CD4-positive, alpha-beta T cell (primary cell): Measurements from ENCODE around the gene REPIN1. TPM values are rescaled to one million over a fixed set of nuclear protein-coding genes. Genes with fewer than 3 reads are reported as not detected.

Experiments used
- ATAC-seq: fragments of 200-7000 bp; cut with Tn5 transposase; one replicate; pipeline ENCODE4 v1.10.0; 2022; ENCODE audit warnings: mild to moderate bottlenecking; ENCODE audit not compliant: poor library complexity
- CTCF ChIA-PET: fragments of 350-600 bp; sonication (Branson Sonifier 250); formaldehyde crosslinking; loops from one replicate; lab custom pipeline; 2021; ENCODE audit warnings: antibody characterized with exemption, inconsistent platforms; lab: Charles Lee
- POLR2A ChIA-PET: fragments of 350-600 bp; sonication (Branson Sonifier 250); formaldehyde crosslinking; loops from one replicate; lab custom pipeline; 2021; ENCODE audit warnings: antibody characterized with exemption, inconsistent platforms; lab: Charles Lee
- DNase-seq, 14 experiments: peaks; one replicate each; pipeline ENCODE4 v3.0.0-alpha.2; 2013 to 2020; ENCODE audit warnings: mixed read lengths in 2 of 14
- H3K27ac ChIP-seq, 2 donors: one replicate each; pipeline versions ENCODE4 v1.5.1 to v1.7.0; 2013; ENCODE audit warnings: low read length in 2 of 2, low read depth in 1 of 2, mild to moderate bottlenecking in 1 of 2
- H3K27me3 ChIP-seq, 2 experiments: 1 replicate in 1 of 2; 2 replicates in 1 of 2; pipeline versions ENCODE4 v1.6.1 to v1.7.0; 2013; ENCODE audit warnings: low read length in 2 of 2, control low read depth in 1 of 2, mild to moderate bottlenecking in 1 of 2, moderate library complexity in 1 of 2; ENCODE audit not compliant: insufficient read depth in 2 of 2, control insufficient read depth in 1 of 2
- H3K36me3 ChIP-seq: one replicate; pipeline ENCODE4 v1.6.1; 2013; ENCODE audit warnings: low read length, control low read depth; ENCODE audit not compliant: insufficient read depth
- H3K4me1 ChIP-seq: one replicate; pipeline ENCODE4 v1.6.1; 2013; ENCODE audit warnings: low read length, control low read depth; ENCODE audit not compliant: insufficient read depth
- H3K4me3 ChIP-seq: one replicate; pipeline ENCODE4 v1.5.1; 2013; ENCODE audit warnings: mild to moderate bottlenecking, low read length, moderate library complexity
- H3K9me3 ChIP-seq, 2 experiments: 1 replicate in 1 of 2; 2 replicates in 1 of 2; pipeline versions ENCODE4 v1.6.1 to v1.7.0; 2013; ENCODE audit warnings: low read length in 2 of 2, mild to moderate bottlenecking in 2 of 2, control low read depth in 1 of 2, moderate library complexity in 1 of 2; ENCODE audit not compliant: control insufficient read depth in 1 of 2, insufficient read depth in 1 of 2
- H3K27ac Mint-ChIP-seq: one replicate; pipeline ENCODE4 v1.8.0; 2020; ENCODE audit warnings: mixed read lengths
- H3K27me3 Mint-ChIP-seq: one replicate; pipeline ENCODE4 v1.8.0; 2021; ENCODE audit warnings: mixed read lengths
- H3K36me3 Mint-ChIP-seq: one replicate; pipeline ENCODE4 v1.8.0; 2021; ENCODE audit warnings: low read depth, mixed read lengths
- H3K4me1 Mint-ChIP-seq: one replicate; pipeline ENCODE4 v1.8.0; 2021; ENCODE audit warnings: low read depth, mixed read lengths
- H3K4me3 Mint-ChIP-seq: one replicate; pipeline ENCODE4 v1.8.0; 2020; ENCODE audit warnings: mild to moderate bottlenecking, mixed read lengths
- H3K9me3 Mint-ChIP-seq: one replicate; pipeline ENCODE4 v1.8.0; 2020; ENCODE audit warnings: mixed read lengths
- intact Hi-C, 2 experiments: fragments of 100-400 bp; cut with DNase I in 1 of 2; cut with micrococcal nuclease in 1 of 2; formaldehyde crosslinking; loops; one replicate each; pipeline versions ENCODE4 v1.15.1 to v1.9.0; 2023 to 2025; cut with DNase I, micrococcal nuclease
- total RNA-seq, 174 experiments: library from RNA in 2 of 174; stranded (reverse) in 2 of 174; gene quantifications; one replicate each; pipeline ENCODE4 v1.2.3 and lab custom pipeline; 2021 to 2026
- TF ChIP-seq, protein P1 (sequence below): fragments of 200-600 bp; IDR thresholded peaks from one replicate; pipeline ENCODE4 v1.8.0; 2022; ENCODE audit warnings: antibody characterized with exemption, mild to moderate bottlenecking

REPIN1 gene
- total RNA-seq, 2 experiments from 2014 or later: 58.2 to 59.8 TPM

DNA sequence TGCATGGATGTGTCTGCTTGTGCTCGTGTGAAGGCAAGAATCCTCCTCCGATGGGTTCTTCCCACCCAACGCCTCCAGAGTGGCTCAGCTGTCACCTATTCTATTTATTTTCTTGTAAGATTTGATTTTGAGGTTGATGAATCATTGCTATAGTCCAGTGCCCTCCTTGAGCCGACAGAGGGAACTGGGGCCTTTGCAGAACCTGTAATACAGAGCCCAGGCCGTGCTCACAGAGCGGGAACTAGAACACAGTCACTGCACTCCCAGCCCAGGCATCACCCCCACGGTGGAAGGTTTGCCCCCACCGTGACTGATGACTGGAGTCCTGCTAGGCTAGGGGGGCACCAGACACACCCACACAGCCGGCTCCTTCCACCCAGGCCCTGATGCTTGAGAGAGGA, 29.2 kb upstream of the REPIN1 start:
- intact Hi-C loops: no loop called here
- peaks cover under 1 to 7% of the 10 kb centered on the region in 2 experiments for H3K9me3 ChIP-seq
- TF ChIP-seq, protein P1, sequence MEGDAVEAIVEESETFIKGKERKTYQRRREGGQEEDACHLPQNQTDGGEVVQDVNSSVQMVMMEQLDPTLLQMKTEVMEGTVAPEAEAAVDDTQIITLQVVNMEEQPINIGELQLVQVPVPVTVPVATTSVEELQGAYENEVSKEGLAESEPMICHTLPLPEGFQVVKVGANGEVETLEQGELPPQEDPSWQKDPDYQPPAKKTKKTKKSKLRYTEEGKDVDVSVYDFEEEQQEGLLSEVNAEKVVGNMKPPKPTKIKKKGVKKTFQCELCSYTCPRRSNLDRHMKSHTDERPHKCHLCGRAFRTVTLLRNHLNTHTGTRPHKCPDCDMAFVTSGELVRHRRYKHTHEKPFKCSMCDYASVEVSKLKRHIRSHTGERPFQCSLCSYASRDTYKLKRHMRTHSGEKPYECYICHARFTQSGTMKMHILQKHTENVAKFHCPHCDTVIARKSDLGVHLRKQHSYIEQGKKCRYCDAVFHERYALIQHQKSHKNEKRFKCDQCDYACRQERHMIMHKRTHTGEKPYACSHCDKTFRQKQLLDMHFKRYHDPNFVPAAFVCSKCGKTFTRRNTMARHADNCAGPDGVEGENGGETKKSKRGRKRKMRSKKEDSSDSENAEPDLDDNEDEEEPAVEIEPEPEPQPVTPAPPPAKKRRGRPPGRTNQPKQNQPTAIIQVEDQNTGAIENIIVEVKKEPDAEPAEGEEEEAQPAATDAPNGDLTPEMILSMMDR: no peak
- no peaks in the 10 kb centered on the region for H3K4me1 Mint-ChIP-seq
- ChIA-PET POLR2A (no interaction called here), CTCF (no interaction called here)
- peaks cover 11% of the 10 kb centered on the region for H3K36me3 Mint-ChIP-seq
- peaks cover 6% of the 10 kb centered on the region for H3K4me1 ChIP-seq
- no peak for ATAC-seq
- H3K27ac Mint-ChIP-seq: no peak overlapping the region
- H3K4me3 Mint-ChIP-seq: no peak overlapping the region
- peaks cover 23 to 24% of the 10 kb centered on the region in 2 experiments for H3K27me3 ChIP-seq
- H3K9me3 Mint-ChIP-seq: no peaks in the 10 kb centered on the region
- peaks cover 33% of the 10 kb centered on the region for H3K27me3 Mint-ChIP-seq
- no peak overlapping the region for H3K27ac ChIP-seq
- H3K36me3 ChIP-seq: peaks cover 5% of the 10 kb centered on the region
- H3K4me3 ChIP-seq: no peak overlapping the region
- DNase-seq: no peak

DNA sequence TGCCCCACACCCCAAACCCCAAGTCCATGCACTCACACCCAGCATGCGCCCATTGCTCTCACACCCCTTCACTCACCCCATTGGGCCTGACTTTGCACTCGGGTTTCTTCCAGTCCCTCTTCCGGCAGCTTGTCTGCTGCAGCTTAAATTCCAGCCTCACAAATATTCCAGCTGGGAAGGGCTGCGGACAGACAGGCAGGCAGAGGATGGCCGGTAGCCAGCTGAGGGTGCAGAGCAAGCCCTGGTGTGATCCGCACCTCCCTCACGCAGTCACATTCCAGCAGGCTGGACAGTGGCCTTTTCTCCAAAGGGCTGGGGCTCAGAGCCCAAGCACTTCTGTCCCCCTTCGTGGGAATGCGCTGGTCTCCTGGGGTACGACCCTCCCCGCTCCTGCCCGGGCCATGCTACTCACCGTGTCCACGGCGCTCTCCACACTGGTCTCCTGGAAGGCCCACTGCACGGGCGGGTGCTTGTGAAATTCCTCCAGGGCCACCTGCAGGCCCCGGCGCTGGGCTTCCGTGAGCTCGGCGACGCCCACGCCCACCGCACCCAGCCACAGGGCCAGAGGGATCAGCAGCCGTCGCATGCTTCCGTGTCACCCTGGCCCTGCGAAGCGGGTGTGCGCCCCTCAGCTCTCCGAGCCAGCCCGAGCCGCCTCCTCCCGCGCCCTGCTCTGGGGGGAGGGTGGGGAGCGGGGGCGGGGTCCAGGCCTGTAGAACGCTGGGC, 28.4 kb upstream of the REPIN1 start:
- DNase-seq (no peak), ATAC-seq (no peak)
- H3K4me3 Mint-ChIP-seq: no peak overlapping the region
- POLR2A ChIA-PET: no interaction called here
- TF ChIP-seq, protein P1: no peak
- no peak overlapping the region for H3K4me3 ChIP-seq
- no peak overlapping the region for H3K27ac Mint-ChIP-seq
- no peaks in the 10 kb centered on the region for H3K9me3 Mint-ChIP-seq
- H3K27me3 Mint-ChIP-seq: peaks cover 33% of the 10 kb centered on the region
- intact Hi-C loops: no loop called here
- CTCF ChIA-PET: no interaction called here
- peaks cover 5% of the 10 kb centered on the region for H3K36me3 ChIP-seq
- H3K27me3 ChIP-seq: peaks cover 26 to 30% of the 10 kb centered on the region in 2 experiments
- H3K9me3 ChIP-seq: peaks cover 4 to 9% of the 10 kb centered on the region in 2 experiments
- peaks cover 11% of the 10 kb centered on the region for H3K36me3 Mint-ChIP-seq
- H3K4me1 ChIP-seq: peaks cover 6% of the 10 kb centered on the region
- H3K27ac ChIP-seq: no peak overlapping the region
- H3K4me1 Mint-ChIP-seq: no peaks in the 10 kb centered on the region

- Histone ChIP-seq H3K36me3 (peaks cover 5% of the 10 kb centered on the region), H3K4me3 (no peak overlapping the region), H3K27me3 (peaks cover 26 to 31% of the 10 kb centered on the region in 2 experiments), H3K9me3 (peaks cover 4 to 9% of the 10 kb centered on the region in 2 experiments), H3K27ac (no peak overlapping the region), H3K4me1 (peaks cover 6% of the 10 kb centered on the region)
- Mint-ChIP-seq H3K4me3 (no peak overlapping the region), H3K4me1 (no peaks in the 10 kb centered on the region), H3K36me3 (peaks cover 11% of the 10 kb centered on the region), H3K27me3 (peaks cover 33% of the 10 kb centered on the region), H3K9me3 (no peaks in the 10 kb centered on the region), H3K27ac (no peak overlapping the region)
- intact Hi-C loops: no loop called here
- TF ChIP-seq, protein P1: no peak
- POLR2A ChIA-PET: no interaction called here
- CTCF ChIA-PET: no interaction called here
- ATAC-seq (no peak), DNase-seq (no peak)
These were observed 27.8 kb upstream of the REPIN1 start for GRCh38 chr7:150340875-150341262.
